CD4-positive, alpha-beta T cell treated with Interferon gamma for 1 hour (primary cell): ENCODE data around the gene TRERF1.

Experiments used
- DNase-seq: peaks from one replicate; pipeline ENCODE4 v3.0.0-alpha.2; 2020

Gene TRERF1

DNA sequence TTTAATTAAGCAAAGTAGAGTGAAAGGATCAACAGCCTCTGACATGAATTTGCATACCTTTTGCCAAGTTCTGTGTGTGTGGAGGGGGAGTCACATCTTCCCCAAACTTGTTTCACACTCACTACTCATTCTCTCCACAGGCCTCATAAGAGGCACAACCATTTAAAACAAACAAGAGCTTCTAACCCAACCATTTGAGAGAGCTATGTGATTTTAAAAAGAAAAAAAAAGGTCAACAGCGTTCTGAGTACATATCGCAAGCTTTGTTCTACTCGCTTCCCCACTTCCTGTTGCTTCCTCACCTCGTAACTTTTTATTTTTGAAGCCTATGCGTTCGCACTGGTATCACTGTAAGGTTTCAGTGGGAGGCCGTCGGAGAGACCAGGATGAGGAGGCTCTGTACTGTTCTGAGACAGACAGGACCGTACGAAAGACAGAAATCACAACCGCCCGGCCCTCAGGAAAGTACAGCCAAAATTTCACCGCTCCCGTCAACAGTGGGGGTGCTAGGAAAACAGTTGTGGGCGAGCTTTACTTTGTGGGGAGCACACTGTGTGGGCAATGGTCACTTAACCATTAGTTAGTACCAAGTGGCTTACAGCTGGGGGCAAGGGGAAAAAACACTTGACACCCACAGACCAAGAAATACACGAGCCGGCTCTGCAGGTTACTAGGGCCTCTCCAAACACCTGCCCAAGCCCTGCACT, 61.3 kb downstream of the TRERF1 start:
- DNase-seq = peak; percentile 43

DNA sequence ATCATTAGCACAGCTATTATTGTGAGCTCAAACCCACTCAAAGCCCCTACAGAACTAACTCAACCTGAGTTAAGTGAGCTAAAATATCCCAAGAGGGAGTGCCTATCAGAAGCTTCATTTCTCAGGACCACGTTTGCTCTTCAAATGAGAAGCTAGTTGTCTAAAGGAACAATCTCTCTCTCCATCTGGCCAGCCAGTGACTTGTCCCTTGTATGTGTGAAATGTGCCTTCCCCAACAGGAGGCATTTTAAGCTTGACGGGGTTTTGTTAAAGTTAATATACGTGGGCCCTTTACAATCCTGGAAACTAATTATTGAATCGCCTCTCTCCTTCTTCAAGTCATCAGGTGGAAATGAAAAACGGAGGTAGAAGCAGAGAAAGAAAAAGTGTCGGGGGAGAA, 62.0 kb downstream of the TRERF1 start:
- DNase-seq = no peak

DNA sequence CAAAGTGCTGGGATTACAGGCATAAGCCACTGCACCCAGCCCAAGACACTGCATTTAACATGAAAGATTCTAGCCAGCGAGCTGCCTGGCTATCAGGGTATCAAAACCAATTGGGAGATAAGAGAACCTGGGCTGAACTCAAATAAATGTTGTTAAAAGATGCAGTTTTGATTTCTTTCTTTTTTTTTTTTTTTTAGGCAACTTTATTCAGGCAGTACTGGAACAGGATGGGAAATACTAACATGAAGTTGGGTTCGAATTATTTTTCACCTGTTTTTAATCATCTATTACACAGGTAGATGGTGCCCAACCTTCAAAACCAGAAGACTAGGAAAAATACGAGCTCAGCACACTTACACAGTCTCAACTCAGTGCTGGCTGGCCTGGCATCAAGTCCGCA, 63.7 kb downstream of the TRERF1 start:
- DNase-seq = no peak

- peak; percentile 32 for DNase-seq
These were observed 64.4 kb downstream of the TRERF1 start for GRCh38 chr6:42387336-42387735.

DNA sequence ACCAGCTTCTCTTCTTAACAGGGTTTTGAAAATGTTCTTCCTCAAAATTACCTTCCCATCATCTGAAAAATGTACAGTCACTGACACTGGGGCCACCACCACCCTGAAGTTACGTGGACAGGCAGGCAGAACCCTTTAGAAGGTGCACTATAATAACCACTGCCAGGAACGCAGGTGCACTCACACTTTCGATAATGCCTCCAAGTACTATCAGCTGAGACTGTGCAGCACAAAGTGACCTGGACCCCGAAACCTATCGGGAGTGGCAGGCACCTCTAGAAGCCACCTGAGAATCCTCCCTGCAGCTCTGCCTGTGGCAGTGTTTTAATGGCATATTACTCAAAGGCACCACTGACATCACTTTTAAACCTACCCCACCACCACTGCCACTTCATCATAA, 66.4 kb downstream of the TRERF1 start:
- DNase-seq = no peak

DNA sequence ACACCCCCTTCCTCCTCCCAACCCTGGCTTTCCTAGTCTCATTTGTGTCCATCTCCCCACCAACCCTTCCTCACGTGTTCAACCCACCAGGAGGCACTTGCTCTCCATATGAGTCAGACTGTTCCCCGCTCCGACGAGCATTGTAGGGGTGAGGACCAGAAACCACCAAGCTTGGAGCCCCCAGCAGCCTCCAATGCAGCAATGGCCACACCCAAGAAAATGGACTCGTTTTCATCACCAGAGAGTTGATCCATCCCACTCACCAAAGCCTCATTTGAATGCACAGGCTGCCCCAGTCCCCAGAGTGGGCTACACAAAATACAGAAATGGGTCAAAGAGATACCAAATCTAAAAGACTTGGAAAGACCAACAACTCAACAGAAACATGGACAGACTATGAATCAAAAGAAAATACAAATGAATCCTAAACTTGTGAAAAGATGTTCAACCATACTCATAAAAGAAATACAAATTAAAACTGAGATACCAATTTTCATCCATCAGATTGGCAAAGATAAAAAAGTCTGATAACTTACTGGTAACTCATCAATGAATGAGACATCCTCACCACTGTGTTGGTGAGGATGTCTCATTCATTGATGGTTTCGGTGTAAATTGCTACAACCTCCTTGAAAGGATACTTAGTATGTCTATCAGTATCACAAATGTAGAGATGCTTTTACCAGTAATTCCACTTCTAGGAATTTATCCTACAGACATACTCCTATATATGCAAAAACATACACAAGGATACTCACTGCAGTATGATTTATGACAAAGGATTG, 68.1 kb downstream of the TRERF1 start:
- DNase-seq = no peak

- no peak for DNase-seq
These were observed 69.9 kb downstream of the TRERF1 start for GRCh38 chr6:42381850-42382249.

DNA sequence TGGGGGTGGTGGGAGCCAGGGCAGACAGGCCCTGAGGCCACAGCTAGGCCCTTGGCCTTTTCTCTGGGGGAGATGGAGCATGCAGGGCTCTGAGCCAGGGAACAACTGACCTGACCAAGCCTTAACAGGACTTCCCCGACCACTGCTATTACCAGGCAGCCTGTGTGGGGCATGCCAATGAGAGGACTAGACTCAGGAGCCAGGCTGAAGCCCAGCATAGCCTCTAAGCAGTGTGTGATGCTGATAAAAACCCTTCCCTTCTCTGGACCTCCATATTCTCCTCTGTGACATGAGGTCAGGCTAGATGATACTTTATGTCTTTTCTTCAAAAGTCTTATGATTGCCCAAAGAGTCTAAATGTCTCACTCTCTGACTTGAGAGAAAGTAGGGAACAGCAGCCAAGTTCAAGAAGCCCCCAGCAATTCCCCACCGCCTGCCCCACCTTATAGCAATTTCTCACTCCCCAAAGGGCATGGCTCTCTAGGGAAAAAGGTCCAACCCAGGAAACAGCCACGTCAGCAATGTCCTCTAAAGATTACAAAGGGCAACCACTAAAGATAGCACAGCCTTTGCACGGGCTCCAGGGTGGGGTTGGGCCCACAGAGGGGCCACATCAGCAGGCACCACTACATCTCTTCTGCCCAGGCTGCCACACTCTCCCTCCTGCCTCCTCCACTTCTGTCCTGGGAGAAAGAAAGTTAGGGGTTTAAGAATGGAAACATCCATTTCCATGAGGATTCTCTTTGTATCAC, 71.3 kb downstream of the TRERF1 start:
- DNase-seq = no peak

DNA sequence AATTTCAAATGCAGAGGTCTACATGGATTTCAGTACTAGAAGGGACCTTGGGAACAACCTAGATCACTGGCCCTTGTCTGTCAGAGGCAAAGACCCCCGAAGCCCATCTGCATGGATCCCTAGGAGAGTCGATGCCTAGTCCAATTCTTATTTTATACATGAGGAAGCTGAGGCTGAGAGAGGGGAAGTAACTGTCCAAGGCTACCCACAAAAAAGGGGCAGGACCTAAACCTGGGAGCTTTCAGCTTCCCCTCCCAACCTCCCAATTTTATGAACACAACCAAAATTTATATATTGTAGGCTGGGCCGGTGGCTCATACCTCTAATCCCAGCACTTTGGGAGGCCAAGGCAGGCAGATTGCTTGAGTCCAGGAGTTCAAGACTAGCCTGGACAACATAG, 73.2 kb downstream of the TRERF1 start:
- no peak for DNase-seq

DNA sequence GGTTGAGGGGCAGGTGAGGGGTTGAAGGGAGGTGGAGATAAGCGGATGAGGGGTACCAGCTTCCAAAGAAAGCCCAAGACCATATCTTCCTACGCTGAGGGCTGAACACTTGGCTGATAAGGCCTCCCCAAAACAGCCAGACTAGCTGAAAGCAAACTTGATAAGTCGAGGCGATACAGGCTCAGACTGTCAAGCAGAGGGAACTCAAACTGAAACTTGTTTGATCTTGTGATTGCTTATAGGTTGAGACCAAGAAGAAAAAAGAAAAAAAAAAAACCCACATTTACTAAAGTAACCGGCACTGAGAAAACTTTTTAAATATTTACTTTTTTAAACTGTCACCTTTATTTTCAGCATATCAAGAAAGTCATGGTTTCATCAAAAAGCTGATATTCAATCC, 73.6 kb downstream of the TRERF1 start:
- DNase-seq = no peak

DNA sequence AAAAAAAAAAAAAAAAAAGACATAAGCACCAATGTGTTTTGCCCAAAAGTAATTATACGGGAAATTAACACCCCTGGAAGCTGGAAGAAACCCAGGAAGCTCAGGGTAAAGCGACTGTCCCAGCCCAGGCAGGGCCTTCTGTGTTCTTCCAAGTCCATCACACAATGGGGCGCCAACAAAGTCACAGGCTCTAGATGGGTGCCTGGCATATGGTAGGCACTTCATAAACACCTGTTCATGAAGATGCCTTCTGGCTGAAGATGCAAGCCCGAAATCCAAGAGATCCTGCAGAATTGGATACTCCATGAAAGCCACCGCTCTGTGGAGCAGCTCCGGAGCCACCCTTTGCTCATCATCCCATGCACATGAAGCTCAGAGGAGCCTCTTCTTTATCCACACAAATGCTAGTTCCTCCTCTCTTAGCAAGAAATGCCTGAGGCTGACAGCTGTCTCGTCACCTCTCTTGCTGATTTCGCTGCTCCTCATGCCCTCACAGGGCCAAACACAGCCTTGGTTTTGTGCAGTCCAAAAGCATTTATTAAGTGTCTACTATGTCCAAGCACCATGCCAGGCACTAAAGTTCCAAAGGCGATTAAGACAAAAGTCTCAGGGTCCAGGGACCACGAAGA, 76.6 kb downstream of the TRERF1 start:
- no peak for DNase-seq

- DNase-seq = no peak
These were observed 77.6 kb downstream of the TRERF1 start for GRCh38 chr6:42374018-42374669.

DNA sequence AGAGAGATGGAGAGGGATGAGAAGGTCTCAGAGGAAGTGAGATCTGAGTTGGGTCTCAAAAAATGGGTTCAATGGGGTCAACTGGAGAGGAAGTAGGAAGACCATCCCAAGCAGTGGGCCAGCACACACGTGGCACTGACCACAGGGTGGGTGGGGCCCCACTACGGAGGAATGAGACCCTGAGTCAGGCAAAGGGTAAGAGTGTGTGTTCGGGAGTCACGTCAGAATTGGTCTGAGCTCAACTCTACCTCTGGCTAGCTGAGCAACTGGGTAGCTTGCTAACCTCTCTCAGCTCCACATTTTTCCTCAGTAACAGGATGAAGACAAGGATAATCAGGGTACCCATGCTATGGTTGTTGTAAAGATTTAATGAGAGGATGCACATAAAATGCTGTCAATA, 79.0 kb downstream of the TRERF1 start:
- DNase-seq = peak; percentile 28

DNA sequence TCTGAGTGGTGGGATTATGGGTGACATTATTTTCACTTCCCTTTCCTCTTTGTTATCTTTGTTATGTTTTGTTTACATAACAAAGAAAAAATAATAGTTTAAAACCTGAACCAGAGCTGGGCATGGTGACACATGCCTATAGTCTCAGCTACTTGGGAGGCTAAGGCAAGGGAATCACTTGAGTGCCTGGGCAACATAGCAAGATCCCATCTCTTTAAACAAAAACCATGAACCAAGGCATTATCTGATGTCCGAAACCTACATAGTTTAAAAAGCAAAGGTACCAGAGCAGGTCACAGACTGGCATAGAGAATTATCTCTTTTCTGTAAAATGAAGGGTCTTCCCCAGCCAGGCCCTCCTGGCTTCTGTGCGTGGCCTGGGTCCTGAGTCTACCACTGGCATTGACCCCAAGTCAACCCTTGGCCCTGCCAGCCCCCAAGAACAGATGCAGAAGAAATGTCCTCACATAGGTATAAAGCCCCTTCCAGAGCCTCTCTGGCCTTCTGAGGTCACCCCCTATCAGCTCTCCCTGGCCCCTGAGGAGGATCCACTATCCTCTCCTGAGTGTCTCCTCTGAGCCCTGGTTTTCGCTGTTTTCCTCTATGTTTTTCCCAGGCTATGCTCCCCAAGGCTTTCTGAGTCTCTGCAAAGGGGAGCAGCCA, 81.3 kb downstream of the TRERF1 start:
- DNase-seq = no peak

DNA sequence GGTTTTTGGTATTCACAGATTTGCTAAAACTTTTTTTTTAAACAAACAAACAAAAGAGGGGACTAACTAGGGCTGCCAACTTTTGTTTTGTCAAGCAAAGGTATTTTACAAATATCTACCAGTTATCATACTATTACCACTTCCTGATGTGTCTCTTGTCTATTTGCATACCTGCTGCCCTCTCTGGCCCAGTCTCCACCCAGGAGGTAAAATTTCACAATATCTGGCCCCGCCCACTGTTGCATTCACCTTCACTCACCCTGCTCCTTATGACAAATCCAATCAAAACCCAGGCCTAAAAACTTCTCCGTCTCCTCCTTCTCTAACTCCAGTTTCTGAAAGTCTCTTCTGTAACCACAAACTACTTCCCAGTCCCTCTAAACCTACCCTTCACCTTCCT, 82.2 kb downstream of the TRERF1 start:
- peak; percentile 21 for DNase-seq

DNA sequence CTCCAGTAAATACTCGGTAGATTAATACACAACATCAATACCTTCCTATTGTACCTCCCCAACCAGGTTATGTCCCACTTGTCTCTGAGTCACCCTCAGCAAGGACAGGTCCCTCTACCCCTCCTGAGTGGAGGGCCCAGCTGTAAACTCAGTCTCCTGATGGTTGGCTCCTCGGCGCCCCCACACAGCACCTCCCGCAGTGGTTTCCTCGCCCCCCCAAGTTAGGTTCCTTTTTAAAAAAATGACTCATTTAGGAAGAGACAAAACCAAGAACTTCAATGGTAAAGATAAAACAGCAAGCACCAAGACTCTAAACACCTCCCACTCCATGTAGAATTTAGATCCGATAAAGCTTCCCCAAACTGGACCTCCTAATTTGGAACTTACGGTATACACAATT, 83.5 kb downstream of the TRERF1 start:
- peak; percentile 21 for DNase-seq

DNA sequence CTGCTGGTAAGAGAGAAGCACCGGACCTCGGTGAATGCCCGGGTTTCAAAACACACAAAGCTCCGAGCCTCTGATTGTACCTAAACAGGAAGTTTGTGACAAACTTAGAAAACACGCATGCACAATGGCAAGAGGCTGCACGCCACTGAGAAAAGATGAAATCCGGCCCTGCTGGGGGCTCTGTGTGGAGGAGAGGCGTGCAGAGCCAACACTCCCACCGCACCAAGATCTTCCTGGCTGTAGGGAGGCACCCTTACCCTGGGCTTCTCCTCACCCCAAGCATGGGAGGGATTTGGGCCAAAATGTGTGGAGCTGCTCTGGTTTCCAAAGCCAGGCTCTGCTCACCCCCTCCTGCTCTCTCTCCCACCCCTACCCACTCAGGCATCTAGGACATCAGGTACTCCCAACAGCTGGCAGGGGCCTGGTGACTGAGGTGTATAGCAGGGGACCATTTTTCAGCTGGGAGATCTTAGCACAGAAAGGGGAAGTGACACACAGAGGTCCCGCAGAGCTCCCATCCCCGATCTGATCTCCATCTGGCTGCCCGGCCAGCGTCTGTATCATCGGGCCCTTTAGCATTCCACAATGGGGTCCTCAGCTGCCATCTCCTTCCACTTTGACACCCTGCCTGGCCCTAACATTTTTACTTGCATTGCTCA, 84.2 kb downstream of the TRERF1 start:
- peak; percentile 56 for DNase-seq

DNA sequence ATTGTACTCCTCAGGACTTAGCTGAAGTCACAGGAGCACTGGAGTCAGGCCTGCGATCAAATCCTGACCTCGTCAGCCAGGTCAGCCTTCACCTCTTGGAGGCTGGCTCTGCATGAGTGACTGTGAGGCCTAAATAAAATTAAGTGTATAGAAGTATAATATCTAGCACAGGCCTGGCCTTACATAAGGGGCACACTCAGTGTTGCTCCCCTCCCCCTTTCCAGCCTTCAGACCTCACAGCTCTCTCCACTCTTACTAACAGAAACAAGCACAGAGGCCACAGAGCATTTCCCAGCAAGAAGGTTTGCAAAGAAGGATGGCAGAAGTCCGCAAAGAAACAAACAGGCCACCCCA, 84.8 kb downstream of the TRERF1 start:
- no peak for DNase-seq

- DNase-seq = no peak
These were observed 85.6 kb downstream of the TRERF1 start for GRCh38 chr6:42366011-42366705.

DNA sequence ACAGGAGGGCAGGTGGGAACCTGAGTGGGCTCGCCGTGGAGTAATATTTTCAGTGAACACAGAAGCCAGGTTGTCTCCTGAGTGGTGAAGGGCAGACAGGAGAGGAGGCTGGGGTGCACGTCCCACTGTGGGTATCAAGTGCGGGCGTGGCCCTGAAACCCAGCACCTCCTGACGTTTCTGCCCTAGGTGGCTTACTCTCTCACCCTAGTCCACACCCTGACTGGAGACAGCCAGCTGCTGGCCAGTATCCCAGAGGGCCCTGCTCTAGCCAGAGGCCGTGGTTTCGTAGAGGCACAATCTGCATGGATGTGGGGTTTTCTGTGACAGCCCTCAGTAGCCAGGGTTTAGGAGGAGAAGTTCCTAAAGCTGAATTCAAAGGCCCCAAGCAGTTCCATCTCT, 86.7 kb downstream of the TRERF1 start:
- DNase-seq = no peak
